KMS-11 (cell line): Measurements from ENCODE around the gene IL1RL1.

Source experiments
- H2AFZ ChIP-seq: fragments of 200-600 bp; sonication (generic); 2 replicates; pipeline ENCODE4 v1.6.1; 2016; ENCODE audit warnings: antibody characterized with exemption, mixed run types, low read depth
- H3K27ac ChIP-seq: fragments of 200-600 bp; sonication (generic); 2 replicates; pipeline ENCODE4 v1.6.1; 2016; ENCODE audit warnings: mild to moderate bottlenecking, mixed run types
- H3K27me3 ChIP-seq: fragments of 200-600 bp; sonication (generic); 2 replicates; pipeline ENCODE4 v1.6.1; 2017; ENCODE audit warnings: mild to moderate bottlenecking, low read depth, mixed run types, moderate library complexity; ENCODE audit not compliant: insufficient read depth
- H3K36me3 ChIP-seq: fragments of 200-600 bp; sonication (generic); 2 replicates; pipeline ENCODE4 v1.6.1; 2017; ENCODE audit warnings: mild to moderate bottlenecking, mixed run types; ENCODE audit not compliant: insufficient read depth
- H3K4me1 ChIP-seq: fragments of 200-600 bp; sonication (generic); 2 replicates; pipeline ENCODE4 v1.6.1; 2016; ENCODE audit warnings: mild to moderate bottlenecking, low read depth, mixed run types; ENCODE audit not compliant: poor library complexity, severe bottlenecking
- H3K4me2 ChIP-seq: fragments of 200-600 bp; sonication (generic); 2 replicates; pipeline ENCODE4 v1.7.0; 2016; ENCODE audit warnings: mild to moderate bottlenecking, mixed run types
- H3K4me3 ChIP-seq: fragments of 200-600 bp; sonication (generic); IDR thresholded peaks from 2 replicates; pipeline ENCODE4 v1.6.1; 2017; ENCODE audit warnings: low read depth, low read length, mixed read lengths; ENCODE audit not compliant: insufficient read depth
- H3K79me2 ChIP-seq: fragments of 200-600 bp; sonication (generic); 2 replicates; pipeline ENCODE4 v1.6.1; 2016; ENCODE audit warnings: low read depth, mixed run types; ENCODE audit not compliant: insufficient read depth
- H3K9ac ChIP-seq: fragments of 200-600 bp; sonication (generic); 2 replicates; pipeline ENCODE4 v1.6.1; 2016; ENCODE audit warnings: mild to moderate bottlenecking, mixed run types
- H4K20me1 ChIP-seq: fragments of 200-600 bp; sonication (generic); 2 replicates; pipeline ENCODE4 v1.6.1; 2016; ENCODE audit warnings: mild to moderate bottlenecking, mixed run types; ENCODE audit not compliant: insufficient read depth
- TF ChIP-seq, protein P1 (sequence below): fragments of 200-600 bp; sonication (generic); conservative IDR thresholded peaks from 2 replicates; pipeline ENCODE4 v1.6.1; 2017; ENCODE audit warnings: low read depth, mild to moderate bottlenecking, antibody characterized with exemption, low read length, moderate library complexity, mixed read lengths

IL1RL1 gene

GRCh38 chr2:102391565-102391964 is 80.2 kb downstream of the IL1RL1 start:
- H3K9ac ChIP-seq = no peak overlapping the region
- no peak overlapping the region for H2AFZ ChIP-seq
- H4K20me1 ChIP-seq = no peaks in the 10 kb centered on the region
- no peak overlapping the region for H3K4me2 ChIP-seq
- H3K79me2 ChIP-seq = no peaks in the 10 kb centered on the region
- no peaks in the 10 kb centered on the region for H3K4me1 ChIP-seq
- TF ChIP-seq, protein P1, sequence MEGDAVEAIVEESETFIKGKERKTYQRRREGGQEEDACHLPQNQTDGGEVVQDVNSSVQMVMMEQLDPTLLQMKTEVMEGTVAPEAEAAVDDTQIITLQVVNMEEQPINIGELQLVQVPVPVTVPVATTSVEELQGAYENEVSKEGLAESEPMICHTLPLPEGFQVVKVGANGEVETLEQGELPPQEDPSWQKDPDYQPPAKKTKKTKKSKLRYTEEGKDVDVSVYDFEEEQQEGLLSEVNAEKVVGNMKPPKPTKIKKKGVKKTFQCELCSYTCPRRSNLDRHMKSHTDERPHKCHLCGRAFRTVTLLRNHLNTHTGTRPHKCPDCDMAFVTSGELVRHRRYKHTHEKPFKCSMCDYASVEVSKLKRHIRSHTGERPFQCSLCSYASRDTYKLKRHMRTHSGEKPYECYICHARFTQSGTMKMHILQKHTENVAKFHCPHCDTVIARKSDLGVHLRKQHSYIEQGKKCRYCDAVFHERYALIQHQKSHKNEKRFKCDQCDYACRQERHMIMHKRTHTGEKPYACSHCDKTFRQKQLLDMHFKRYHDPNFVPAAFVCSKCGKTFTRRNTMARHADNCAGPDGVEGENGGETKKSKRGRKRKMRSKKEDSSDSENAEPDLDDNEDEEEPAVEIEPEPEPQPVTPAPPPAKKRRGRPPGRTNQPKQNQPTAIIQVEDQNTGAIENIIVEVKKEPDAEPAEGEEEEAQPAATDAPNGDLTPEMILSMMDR = no peak
- H3K4me3 ChIP-seq = no peak overlapping the region
- no peak overlapping the region for H3K27ac ChIP-seq
- H3K27me3 ChIP-seq = no peaks in the 10 kb centered on the region
- no peaks in the 10 kb centered on the region for H3K36me3 ChIP-seq

GRCh38 chr2:102392096-102392495 is 80.7 kb downstream of the IL1RL1 start:
- H2AFZ ChIP-seq = no peak overlapping the region
- no peak overlapping the region for H3K4me2 ChIP-seq
- H3K4me1 ChIP-seq = no peaks in the 10 kb centered on the region
- H4K20me1 ChIP-seq = no peaks in the 10 kb centered on the region
- TF ChIP-seq, protein P1 = no peak
- no peak overlapping the region for H3K4me3 ChIP-seq
- H3K36me3 ChIP-seq = no peaks in the 10 kb centered on the region
- no peaks in the 10 kb centered on the region for H3K79me2 ChIP-seq
- no peaks in the 10 kb centered on the region for H3K27me3 ChIP-seq
- H3K27ac ChIP-seq = no peak overlapping the region
- no peak overlapping the region for H3K9ac ChIP-seq

DNA sequence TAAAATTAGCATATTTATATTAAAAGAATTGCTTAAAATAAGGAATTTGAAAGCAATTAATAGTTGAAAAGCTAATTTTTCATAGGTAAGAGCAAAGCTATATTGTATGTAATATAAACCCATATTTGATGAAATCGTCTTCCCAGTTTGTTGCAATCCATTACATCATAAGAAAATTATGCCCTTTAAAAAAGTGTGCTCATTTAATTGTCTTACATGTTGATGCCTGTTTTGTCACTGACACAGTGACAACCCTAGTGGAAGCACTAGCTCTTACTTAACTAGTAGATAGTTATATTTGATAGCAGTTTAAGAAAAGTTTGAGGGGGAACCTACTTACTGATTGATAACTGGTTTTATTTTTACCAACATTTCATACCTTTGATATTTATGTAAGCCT is 81.6 kb downstream of the IL1RL1 start:
- no peaks in the 10 kb centered on the region for H4K20me1 ChIP-seq
- TF ChIP-seq, protein P1 = no peak
- H3K4me3 ChIP-seq = no peak overlapping the region
- H2AFZ ChIP-seq = no peak overlapping the region
- no peak overlapping the region for H3K4me2 ChIP-seq
- H3K9ac ChIP-seq = no peak overlapping the region
- H3K4me1 ChIP-seq = no peaks in the 10 kb centered on the region
- H3K27me3 ChIP-seq = no peaks in the 10 kb centered on the region
- no peak overlapping the region for H3K27ac ChIP-seq
- no peaks in the 10 kb centered on the region for H3K36me3 ChIP-seq
- no peaks in the 10 kb centered on the region for H3K79me2 ChIP-seq

DNA sequence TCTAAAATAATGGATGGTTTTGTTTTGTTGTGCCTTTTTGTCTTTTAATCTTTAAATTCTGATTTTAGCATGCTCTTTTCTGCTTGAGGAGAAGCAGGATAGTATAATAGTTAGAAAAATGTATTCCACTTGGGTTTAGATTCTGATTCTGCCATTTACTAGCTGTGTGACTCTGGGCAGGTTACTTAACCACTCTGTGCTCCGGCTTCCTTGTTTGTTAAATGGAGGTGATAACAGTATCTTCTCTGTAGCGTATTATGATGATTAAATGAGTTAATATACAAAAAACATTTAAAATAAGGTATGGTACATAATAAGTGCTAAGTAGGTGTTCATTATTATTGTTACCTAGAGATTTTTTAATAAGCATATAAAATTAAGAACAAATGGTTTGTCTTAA is 84.6 kb downstream of the IL1RL1 start:
- Histone ChIP-seq H3K27ac (no peak overlapping the region), H3K79me2 (no peaks in the 10 kb centered on the region), H2AFZ (no peak overlapping the region), H3K4me3 (no peak overlapping the region), H4K20me1 (no peaks in the 10 kb centered on the region), H3K27me3 (no peaks in the 10 kb centered on the region), H3K4me1 (no peaks in the 10 kb centered on the region), H3K4me2 (no peak overlapping the region), H3K9ac (no peak overlapping the region), H3K36me3 (no peaks in the 10 kb centered on the region)
- TF ChIP-seq, protein P1 = no peak
